Measurements from ENCODE around the gene GRAMD1B.

GRAMD1B gene

DNA sequence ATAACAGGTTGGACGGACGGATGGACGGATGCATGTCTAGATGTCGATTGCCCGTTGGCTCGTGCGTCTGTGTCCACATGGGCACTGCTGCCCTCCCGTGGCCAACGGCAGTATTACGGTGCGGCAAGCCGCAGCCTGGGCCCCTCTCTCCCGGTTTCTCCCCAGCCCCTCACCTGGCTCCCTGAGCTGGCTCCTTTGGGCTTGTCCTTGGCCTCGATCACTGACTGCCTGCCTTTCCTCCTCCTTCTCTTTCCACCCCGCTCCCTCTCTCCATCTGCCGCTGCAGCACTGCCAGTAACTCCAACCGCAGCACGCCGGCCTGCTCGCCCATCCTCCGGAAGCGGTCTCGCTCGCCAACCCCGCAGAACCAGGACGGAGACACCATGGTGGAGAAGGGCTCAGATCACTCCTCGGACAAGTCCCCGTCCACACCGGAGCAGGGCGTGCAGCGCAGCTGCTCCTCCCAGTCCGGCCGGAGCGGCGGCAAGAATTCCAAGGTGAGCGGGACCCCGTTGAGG is 147.1 kb downstream of the GRAMD1B start:
- Histone ChIP-seq H3K4me2 (ENCODE audit: low read length) (no peak overlapping the region), H3K4me3 (ENCODE audit: low read depth, low read length) (no peak overlapping the region), H3K79me2 (ENCODE audit: control insufficient read depth, insufficient read depth, low read length, poor library complexity) (no peaks in the 10 kb centered on the region), H3K27ac (ENCODE audit: low read depth, low read length) (no peak overlapping the region), H3K14ac (ENCODE audit: low read length) (no peak overlapping the region), H3K79me1 (ENCODE audit: low read length) (no peaks in the 10 kb centered on the region), H2BK5ac (ENCODE audit: low read depth, low read length, poor library complexity) (no peak overlapping the region), H3K4me1 (ENCODE audit: control insufficient read depth in 1 of 2, insufficient read depth in 2 of 2, low read length in 2 of 2) (no peaks in the 10 kb centered on the region), H2AFZ (ENCODE audit: insufficient read depth, low read length, poor library complexity) (no peak overlapping the region), H2AK5ac (ENCODE audit: low read length) (no peak overlapping the region), H3K23ac (ENCODE audit: low read length) (no peak overlapping the region), H3K9ac (ENCODE audit: low read length) (no peak overlapping the region), H3K27me3 (ENCODE audit: insufficient read depth, low read length) (no peaks in the 10 kb centered on the region), H2BK120ac (ENCODE audit: insufficient read depth, low read length, poor library complexity) (no peak overlapping the region), H3K18ac (ENCODE audit: low read length) (no peak overlapping the region), H4K12ac (ENCODE audit: low read depth, low read length) (no peak overlapping the region), H4K91ac (ENCODE audit: low read depth, low read length) (no peak overlapping the region), H4K8ac (ENCODE audit: low read depth, low read length) (no peak overlapping the region), H3K4ac (ENCODE audit: low read depth, low read length) (no peak overlapping the region), H3K9me3 (ENCODE audit: insufficient read depth, low read depth, low read length) (no peaks in the 10 kb centered on the region), H3K36me3 (ENCODE audit: control insufficient read depth in 1 of 2, insufficient read depth in 2 of 2, low read length in 2 of 2) (no peaks in the 10 kb centered on the region), H2BK12ac (ENCODE audit: low read length) (no peak overlapping the region)
- no CpG with 5 or more reads among the region's 37 CpGs for WGBS (ENCODE audit: extremely low coverage, insufficient coverage, insufficient read length)
- peak; percentile 53 to 75 for DNase-seq

DNA sequence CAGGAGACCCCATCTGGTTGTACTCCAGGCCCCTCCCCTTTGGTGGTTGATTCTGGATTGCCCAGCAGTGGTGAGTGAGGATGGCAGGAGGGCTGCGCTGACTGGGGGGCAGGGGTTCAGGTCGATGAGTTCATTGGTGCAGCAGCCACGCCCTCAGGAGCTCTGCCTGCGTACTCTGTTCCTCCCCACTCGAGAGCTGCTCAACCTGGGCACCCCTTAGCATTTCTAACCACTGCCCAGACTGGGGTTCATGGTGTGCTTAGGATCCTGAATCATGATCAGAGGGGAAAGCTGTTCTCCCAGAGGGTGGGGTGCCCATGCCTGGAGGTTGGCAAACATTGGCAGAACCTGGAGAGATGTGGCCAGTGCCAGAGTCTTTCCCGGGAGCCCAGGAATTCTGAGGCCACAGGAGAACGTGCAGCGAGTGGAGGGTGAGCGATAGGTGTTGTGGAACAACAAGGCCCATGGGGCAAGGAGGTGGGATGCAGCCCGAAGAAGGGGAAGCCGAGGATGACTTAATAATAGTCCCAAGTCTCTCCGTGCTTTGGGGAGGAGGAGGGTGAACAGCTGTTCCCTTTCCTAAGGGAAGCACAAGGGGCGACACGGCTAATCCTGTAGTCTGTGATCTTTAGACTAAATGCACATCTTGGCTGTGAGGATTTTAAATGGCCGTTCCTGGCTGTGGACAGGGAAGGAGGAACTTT is 148.9 kb downstream of the GRAMD1B start:
- Histone ChIP-seq H3K79me2 (ENCODE audit: control insufficient read depth, insufficient read depth, low read length, poor library complexity) (no peaks in the 10 kb centered on the region), H3K4ac (ENCODE audit: low read depth, low read length) (no peak overlapping the region), H3K79me1 (ENCODE audit: low read length) (no peaks in the 10 kb centered on the region), H4K12ac (ENCODE audit: low read depth, low read length) (no peak overlapping the region), H3K18ac (ENCODE audit: low read length) (no peak overlapping the region), H3K9me3 (ENCODE audit: insufficient read depth, low read depth, low read length) (peaks cover 3% of the 10 kb centered on the region), H2AFZ (ENCODE audit: insufficient read depth, low read length, poor library complexity) (no peak overlapping the region), H2BK12ac (ENCODE audit: low read length) (no peak overlapping the region), H3K23ac (ENCODE audit: low read length) (no peak overlapping the region), H2BK120ac (ENCODE audit: insufficient read depth, low read length, poor library complexity) (no peak overlapping the region), H4K91ac (ENCODE audit: low read depth, low read length) (no peak overlapping the region), H3K27ac (ENCODE audit: low read depth, low read length) (no peak overlapping the region), H3K27me3 (ENCODE audit: insufficient read depth, low read length) (no peaks in the 10 kb centered on the region), H2BK5ac (ENCODE audit: low read depth, low read length, poor library complexity) (no peak overlapping the region), H3K4me2 (ENCODE audit: low read length) (no peak overlapping the region), H4K8ac (ENCODE audit: low read depth, low read length) (no peak overlapping the region), H3K9ac (ENCODE audit: low read length) (no peak overlapping the region), H3K14ac (ENCODE audit: low read length) (no peak overlapping the region), H3K36me3 (ENCODE audit: control insufficient read depth in 1 of 2, insufficient read depth in 2 of 2, low read length in 2 of 2) (no peaks in the 10 kb centered on the region), H3K4me3 (ENCODE audit: low read depth, low read length) (no peak overlapping the region), H2AK5ac (ENCODE audit: low read length) (no peak overlapping the region), H3K4me1 (ENCODE audit: control insufficient read depth in 1 of 2, insufficient read depth in 2 of 2, low read length in 2 of 2) (no peaks in the 10 kb centered on the region)
- WGBS (ENCODE audit: extremely low coverage, insufficient coverage, insufficient read length) = no CpG with 5 or more reads among the region's 15 CpGs
- no peak for DNase-seq

DNA sequence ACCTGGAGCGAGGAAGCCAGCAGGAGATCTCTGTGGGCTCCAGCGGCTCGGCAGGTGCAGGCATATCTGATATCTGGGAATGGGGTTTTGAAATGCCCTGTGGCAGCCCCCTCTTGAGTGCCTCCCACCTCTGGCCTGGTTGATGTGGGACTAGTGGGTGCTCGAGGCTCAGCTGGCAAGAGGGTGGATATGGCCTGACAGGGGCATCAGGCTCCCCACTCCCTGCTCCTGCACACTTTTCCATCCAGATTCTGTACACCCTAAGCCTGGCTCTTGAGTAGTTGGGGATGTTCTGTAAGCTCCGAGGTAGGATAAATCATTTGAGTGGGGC is 149.4 kb downstream of the GRAMD1B start:
- H3K23ac ChIP-seq (ENCODE audit: low read length) = no peak overlapping the region
- H3K14ac ChIP-seq (ENCODE audit: low read length) = no peak overlapping the region
- H4K91ac ChIP-seq (ENCODE audit: low read depth, low read length) = no peak overlapping the region
- no peak overlapping the region for H2BK12ac ChIP-seq (ENCODE audit: low read length)
- H3K4me1 ChIP-seq (ENCODE audit: control insufficient read depth in 1 of 2, insufficient read depth in 2 of 2, low read length in 2 of 2) = no peaks in the 10 kb centered on the region
- no peak overlapping the region for H2BK5ac ChIP-seq (ENCODE audit: low read depth, low read length, poor library complexity)
- H3K4me2 ChIP-seq (ENCODE audit: low read length) = no peak overlapping the region
- no peaks in the 10 kb centered on the region for H3K79me1 ChIP-seq (ENCODE audit: low read length)
- no peak overlapping the region for H3K9ac ChIP-seq (ENCODE audit: low read length)
- no peaks in the 10 kb centered on the region for H3K79me2 ChIP-seq (ENCODE audit: control insufficient read depth, insufficient read depth, low read length, poor library complexity)
- peaks cover 3% of the 10 kb centered on the region for H3K9me3 ChIP-seq (ENCODE audit: insufficient read depth, low read depth, low read length)
- H3K4ac ChIP-seq (ENCODE audit: low read depth, low read length) = no peak overlapping the region
- no peak overlapping the region for H4K8ac ChIP-seq (ENCODE audit: low read depth, low read length)
- H3K27me3 ChIP-seq (ENCODE audit: insufficient read depth, low read length) = no peaks in the 10 kb centered on the region
- no peak overlapping the region for H3K4me3 ChIP-seq (ENCODE audit: low read depth, low read length)
- no peak for DNase-seq
- no peak overlapping the region for H2BK120ac ChIP-seq (ENCODE audit: insufficient read depth, low read length, poor library complexity)
- no peak overlapping the region for H3K18ac ChIP-seq (ENCODE audit: low read length)
- no CpG with 5 or more reads among the region's 5 CpGs for WGBS (ENCODE audit: extremely low coverage, insufficient coverage, insufficient read length)
- no peaks in the 10 kb centered on the region for H3K36me3 ChIP-seq (ENCODE audit: control insufficient read depth in 1 of 2, insufficient read depth in 2 of 2, low read length in 2 of 2)
- no peak overlapping the region for H4K12ac ChIP-seq (ENCODE audit: low read depth, low read length)
- no peak overlapping the region for H3K27ac ChIP-seq (ENCODE audit: low read depth, low read length)
- H2AK5ac ChIP-seq (ENCODE audit: low read length) = no peak overlapping the region
- no peak overlapping the region for H2AFZ ChIP-seq (ENCODE audit: insufficient read depth, low read length, poor library complexity)

DNA sequence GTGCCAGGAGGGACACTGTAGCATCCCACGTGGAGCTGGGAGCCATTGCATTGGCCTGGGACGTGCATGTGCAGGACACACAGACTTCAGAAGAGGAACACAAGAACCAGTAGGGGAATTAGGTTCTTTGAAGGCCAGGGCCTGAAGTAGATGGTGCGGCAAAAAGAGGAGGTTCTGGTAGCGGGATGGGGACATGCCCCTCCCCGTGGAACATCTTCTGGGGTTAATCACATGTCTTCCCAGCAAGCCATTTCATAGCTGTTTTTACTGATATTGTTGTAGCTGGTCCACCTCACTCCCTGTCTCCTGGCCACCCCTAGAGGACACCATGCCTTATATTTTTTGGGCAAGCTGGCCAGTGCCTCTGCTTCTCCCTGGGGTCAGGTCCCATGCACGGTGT is 150.1 kb downstream of the GRAMD1B start:
- no peaks in the 10 kb centered on the region for H3K4me1 ChIP-seq (ENCODE audit: control insufficient read depth in 1 of 2, insufficient read depth in 2 of 2, low read length in 2 of 2)
- no peak overlapping the region for H3K18ac ChIP-seq (ENCODE audit: low read length)
- H3K79me1 ChIP-seq (ENCODE audit: low read length) = no peaks in the 10 kb centered on the region
- DNase-seq = no peak
- H2BK5ac ChIP-seq (ENCODE audit: low read depth, low read length, poor library complexity) = no peak overlapping the region
- no peak overlapping the region for H3K4me2 ChIP-seq (ENCODE audit: low read length)
- H4K12ac ChIP-seq (ENCODE audit: low read depth, low read length) = no peak overlapping the region
- H3K79me2 ChIP-seq (ENCODE audit: control insufficient read depth, insufficient read depth, low read length, poor library complexity) = no peaks in the 10 kb centered on the region
- no peaks in the 10 kb centered on the region for H3K36me3 ChIP-seq (ENCODE audit: control insufficient read depth in 1 of 2, insufficient read depth in 2 of 2, low read length in 2 of 2)
- H4K8ac ChIP-seq (ENCODE audit: low read depth, low read length) = no peak overlapping the region
- no peak overlapping the region for H2BK120ac ChIP-seq (ENCODE audit: insufficient read depth, low read length, poor library complexity)
- H3K4me3 ChIP-seq (ENCODE audit: low read depth, low read length) = no peak overlapping the region
- no peak overlapping the region for H2BK12ac ChIP-seq (ENCODE audit: low read length)
- no peak overlapping the region for H3K4ac ChIP-seq (ENCODE audit: low read depth, low read length)
- H2AK5ac ChIP-seq (ENCODE audit: low read length) = no peak overlapping the region
- H3K27ac ChIP-seq (ENCODE audit: low read depth, low read length) = no peak overlapping the region
- no peak overlapping the region for H2AFZ ChIP-seq (ENCODE audit: insufficient read depth, low read length, poor library complexity)
- H3K9ac ChIP-seq (ENCODE audit: low read length) = no peak overlapping the region
- peaks cover 3% of the 10 kb centered on the region for H3K9me3 ChIP-seq (ENCODE audit: insufficient read depth, low read depth, low read length)
- no peaks in the 10 kb centered on the region for H3K27me3 ChIP-seq (ENCODE audit: insufficient read depth, low read length)
- no peak overlapping the region for H3K23ac ChIP-seq (ENCODE audit: low read length)
- no CpG with 5 or more reads among the region's 6 CpGs for WGBS (ENCODE audit: extremely low coverage, insufficient coverage, insufficient read length)
- H4K91ac ChIP-seq (ENCODE audit: low read depth, low read length) = no peak overlapping the region
- H3K14ac ChIP-seq (ENCODE audit: low read length) = no peak overlapping the region
